T-helper 22 cell (primary cell): Measurements from ENCODE around the gene CARD19.

Experiments
- DNase-seq: peaks from one replicate; pipeline ENCODE4 v3.0.0-alpha.2; 2020; ENCODE audit warnings: low read depth

The CARD19 gene

GRCh38 chr9:93096131-93096802 lies at the start of gene CARD19:
TSS of gene CARD19 (plus strand) at chr9:93096217. CDS start at chr9:93096346, 129 bp downstream.
- peak; percentile 54 for DNase-seq

GRCh38 chr9:93048566-93049448 lies 47.2 kb upstream of the CARD19 start:
- DNase-seq: no peak

- DNase-seq: no peak
Observed at GRCh38 chr9:93049491-93049890, 46.5 kb upstream of the CARD19 start.

GRCh38 chr9:93050231-93050630 lies 45.8 kb upstream of the CARD19 start:
- no peak for DNase-seq

- no peak for DNase-seq
Observed at GRCh38 chr9:93051680-93052089, 44.3 kb upstream of the CARD19 start.

GRCh38 chr9:93052791-93053540 lies 43.1 kb upstream of the CARD19 start:
- no peak for DNase-seq

GRCh38 chr9:93053781-93054331 lies 42.2 kb upstream of the CARD19 start:
- no peak for DNase-seq

- DNase-seq: no peak
Observed at GRCh38 chr9:93054758-93055704, 41.0 kb upstream of the CARD19 start.

- DNase-seq: no peak
Observed at GRCh38 chr9:93057042-93057702, 38.8 kb upstream of the CARD19 start.

GRCh38 chr9:93057703-93058354 lies 38.2 kb upstream of the CARD19 start:
- DNase-seq: no peak

- DNase-seq: peak; percentile 58
Observed at GRCh38 chr9:93058355-93059010, 37.5 kb upstream of the CARD19 start, which contains the start of gene SUSD3. TSS of gene SUSD3 (plus strand) at chr9:93058701. CDS start at chr9:93058743, 42 bp downstream.

GRCh38 chr9:93059011-93059714 lies 36.9 kb upstream of the CARD19 start:
- DNase-seq: no peak

- no peak for DNase-seq
Observed at GRCh38 chr9:93059715-93060578, 36.1 kb upstream of the CARD19 start.

- no peak for DNase-seq
Observed at GRCh38 chr9:93060746-93061259, 35.2 kb upstream of the CARD19 start.

GRCh38 chr9:93061260-93061751 lies 34.7 kb upstream of the CARD19 start:
- DNase-seq: no peak

- no peak for DNase-seq
Observed at GRCh38 chr9:93061791-93062763, 33.9 kb upstream of the CARD19 start.
